Vagina (tissue), 2 donors: ENCODE measurements around the gene P4HTM.

ENCODE experiments used
- CTCF ChIP-seq, 3 experiments: fragments of 450-650 bp in 2 of 3; fragments of 200-600 bp in 1 of 3; sonication (generic) in 1 of 3; IDR thresholded peaks; one replicate each; pipeline ENCODE4 v1.5.1; 2017 to 2019; ENCODE audit warnings: antibody characterized with exemption in 3 of 3, mild to moderate bottlenecking in 2 of 3, moderate library complexity in 2 of 3
- POLR2A ChIP-seq, 2 donors: fragments of 450-650 bp; IDR thresholded peaks; one replicate each; pipeline ENCODE4 v1.6.1; 2017; ENCODE audit warnings: antibody characterized with exemption in 2 of 2, mild to moderate bottlenecking in 2 of 2, moderate library complexity in 2 of 2
- POLR2AphosphoS5 ChIP-seq, 2 donors: sonication (generic); formaldehyde crosslinking; IDR thresholded peaks; one replicate each; pipeline ENCODE4 v1.9.0; 2017; ENCODE audit warnings: antibody characterized with exemption in 2 of 2, mild to moderate bottlenecking in 2 of 2, low read depth in 1 of 2; ENCODE audit not compliant: insufficient read depth in 1 of 2

GRCh38 chr3:49006408-49007067, 16.5 kb downstream of the P4HTM start:
- TF ChIP-seq POLR2A (IDR thresholded peaks at IDR 0.05) = no peak
- TF ChIP-seq POLR2AphosphoS5 (IDR thresholded peaks at IDR 0.05; ENCODE audit: insufficient read depth in 1 of 2, low read depth in 1 of 2) = no peak
- no peak for TF ChIP-seq CTCF (IDR thresholded peaks at IDR 0.05)
